Right hindlimb (tissue), 1 donor: Measurements from ENCODE around the gene LCK.
A peak's percentile ranks its signal among the peaks of the same experiment; 100 is the strongest.
"Not testable (repeated sequence)": the region's sequence is repeated elsewhere in the genome, so short reads cannot be mapped to it uniquely, and the experiment has no call there.

Experiments used
- DNase-seq: peaks from one replicate; pipeline ENCODE4 v3.0.0-alpha.2; 2018

The LCK gene

DNA sequence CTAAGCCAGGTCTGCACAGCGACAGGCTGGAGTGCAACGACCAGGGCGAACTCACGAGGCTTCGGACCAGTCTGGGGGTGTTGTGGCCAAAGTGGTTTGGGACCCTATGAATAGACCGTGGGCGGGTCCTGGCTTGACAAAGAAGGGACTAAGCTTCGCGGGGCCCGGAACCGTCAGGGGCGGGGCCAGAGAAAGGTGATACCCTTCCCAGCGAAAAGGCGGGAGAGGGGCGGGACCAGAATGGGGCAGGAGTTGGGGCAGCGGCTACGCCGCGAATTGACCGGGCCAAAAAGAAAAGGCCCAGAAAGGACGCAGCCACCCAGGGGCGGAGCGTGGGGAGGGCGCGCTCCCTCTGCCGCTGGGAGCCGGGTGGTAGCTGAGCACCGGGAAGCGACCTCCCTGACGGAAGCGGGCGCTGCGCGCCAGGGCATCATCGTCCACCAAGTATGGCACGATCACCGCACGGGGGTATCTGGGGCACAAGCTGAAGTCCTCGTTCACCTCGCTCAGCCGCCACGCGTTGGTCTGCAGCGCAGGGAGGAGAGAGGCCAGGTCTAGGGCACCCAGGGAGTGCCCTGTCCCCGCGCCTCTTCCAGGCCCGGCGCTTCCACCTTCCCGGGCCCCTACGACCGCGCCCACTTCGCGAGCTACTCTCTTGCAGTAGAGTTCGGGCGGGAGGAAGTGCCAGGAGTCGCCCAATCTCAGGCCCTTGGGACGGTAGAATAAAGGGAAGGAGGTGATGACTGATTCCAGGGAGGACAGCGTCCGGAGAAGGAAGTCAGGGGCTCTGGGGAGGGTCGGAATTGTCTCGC lies 10.7 kb upstream of the LCK start:
- peak; percentile 77 for DNase-seq

DNA sequence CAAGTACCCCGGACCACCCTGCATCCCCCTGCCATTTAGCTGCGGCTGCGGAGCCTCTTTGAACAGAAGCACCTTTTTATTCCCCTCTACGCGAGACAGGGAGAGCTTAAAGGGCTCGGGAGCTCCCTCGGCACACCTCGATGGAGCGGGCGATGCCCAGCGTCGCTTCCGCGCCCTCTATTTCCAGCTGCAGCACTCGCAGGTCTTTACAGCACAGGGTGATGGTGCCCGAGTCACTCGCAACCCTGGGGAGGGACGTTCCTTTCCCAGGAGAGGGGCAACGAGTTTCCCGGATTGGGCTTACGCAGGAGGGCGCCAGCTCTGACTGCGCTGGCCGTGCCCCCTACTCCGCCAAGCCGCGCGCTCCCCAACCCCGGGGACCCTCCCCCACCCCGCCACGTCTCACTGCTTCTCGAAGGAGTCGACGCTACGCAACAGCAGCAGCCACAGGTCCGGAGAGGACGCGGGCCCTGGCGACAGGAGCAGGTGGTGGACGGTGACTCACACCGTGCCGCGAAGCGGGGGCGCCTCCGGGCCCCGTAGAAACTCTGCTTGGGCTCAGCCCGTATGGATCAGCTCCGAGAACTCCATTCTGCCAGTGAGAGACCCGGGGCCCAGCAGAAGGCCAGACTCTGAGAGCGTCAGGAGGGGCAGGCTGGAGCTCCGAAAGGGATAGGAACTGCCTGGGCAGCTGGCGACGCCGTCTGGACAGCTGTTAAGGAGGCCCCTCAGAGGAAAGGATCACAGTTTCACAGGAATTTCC lies 9.9 kb upstream of the LCK start:
- peak; percentile 82 for DNase-seq

DNA sequence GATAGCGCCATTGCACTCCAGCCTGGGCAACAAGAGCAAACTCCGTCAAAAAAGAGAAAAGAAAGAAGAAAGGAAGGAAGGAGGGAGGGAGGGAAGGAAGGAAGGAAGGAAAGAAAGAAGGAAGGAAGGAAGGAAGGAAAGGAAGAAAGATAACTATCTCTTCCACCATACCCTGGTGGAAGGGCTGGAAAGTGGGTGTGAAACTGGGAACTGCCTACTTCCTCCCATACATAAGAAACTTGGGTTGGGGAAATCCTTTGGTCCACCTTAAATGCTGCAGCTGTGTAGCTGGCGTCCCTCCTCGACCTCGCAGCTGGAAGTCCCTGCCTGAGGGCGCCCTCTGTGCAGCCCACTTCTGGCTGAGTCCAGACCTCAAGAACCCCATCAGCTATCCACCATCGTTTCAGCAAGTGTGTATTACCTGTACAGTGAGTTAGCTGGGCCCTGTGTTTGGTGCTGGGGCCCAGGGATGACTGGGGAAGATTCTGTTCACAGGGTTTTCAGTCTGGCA lies 8.7 kb upstream of the LCK start:
- DNase-seq = peak; percentile 66

DNA sequence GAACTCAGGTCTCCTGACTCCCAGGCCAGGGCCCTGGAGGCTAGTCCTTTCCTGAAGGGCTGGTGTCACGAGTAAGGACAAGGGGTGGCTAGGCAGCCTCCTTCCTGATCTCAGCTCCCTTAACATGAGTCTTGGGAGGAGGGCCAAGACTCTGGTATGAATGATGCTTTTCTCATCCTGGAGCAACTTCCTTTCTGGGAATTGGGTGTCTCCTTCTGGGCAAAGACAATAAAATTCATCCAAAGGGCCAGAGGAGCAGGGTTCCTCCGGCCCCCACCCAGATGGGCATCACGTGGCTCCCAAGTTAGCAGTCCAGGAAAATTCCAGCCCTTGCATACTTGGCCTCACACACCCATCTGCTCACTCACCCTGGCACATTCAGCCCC lies 4.2 kb upstream of the LCK start, which contains the start of gene FAM167B:
TSS of gene FAM167B (plus strand) at position 335 of the 386 bp plus-strand sequence. CDS start 200 bp downstream, outside the sequence.
- DNase-seq = peak; percentile 46

DNA sequence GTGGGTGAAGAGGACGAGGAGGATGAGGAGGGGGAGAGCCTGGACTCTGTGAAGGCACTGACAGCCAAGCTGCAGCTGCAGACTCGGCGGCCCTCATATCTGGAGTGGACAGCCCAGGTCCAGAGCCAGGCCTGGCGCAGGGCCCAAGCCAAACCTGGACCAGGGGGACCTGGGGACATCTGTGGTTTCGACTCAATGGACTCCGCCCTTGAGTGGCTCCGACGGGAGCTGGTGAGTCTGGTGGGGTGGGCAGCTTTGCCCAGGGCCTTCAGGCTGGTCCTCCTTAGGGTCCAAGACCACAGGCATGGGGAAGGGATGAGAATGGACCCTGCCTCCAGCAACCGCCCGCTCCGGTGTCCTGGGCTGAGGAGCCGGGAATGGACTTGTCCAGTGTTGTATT lies 3.6 kb upstream of the LCK start:
- no peak for DNase-seq

DNA sequence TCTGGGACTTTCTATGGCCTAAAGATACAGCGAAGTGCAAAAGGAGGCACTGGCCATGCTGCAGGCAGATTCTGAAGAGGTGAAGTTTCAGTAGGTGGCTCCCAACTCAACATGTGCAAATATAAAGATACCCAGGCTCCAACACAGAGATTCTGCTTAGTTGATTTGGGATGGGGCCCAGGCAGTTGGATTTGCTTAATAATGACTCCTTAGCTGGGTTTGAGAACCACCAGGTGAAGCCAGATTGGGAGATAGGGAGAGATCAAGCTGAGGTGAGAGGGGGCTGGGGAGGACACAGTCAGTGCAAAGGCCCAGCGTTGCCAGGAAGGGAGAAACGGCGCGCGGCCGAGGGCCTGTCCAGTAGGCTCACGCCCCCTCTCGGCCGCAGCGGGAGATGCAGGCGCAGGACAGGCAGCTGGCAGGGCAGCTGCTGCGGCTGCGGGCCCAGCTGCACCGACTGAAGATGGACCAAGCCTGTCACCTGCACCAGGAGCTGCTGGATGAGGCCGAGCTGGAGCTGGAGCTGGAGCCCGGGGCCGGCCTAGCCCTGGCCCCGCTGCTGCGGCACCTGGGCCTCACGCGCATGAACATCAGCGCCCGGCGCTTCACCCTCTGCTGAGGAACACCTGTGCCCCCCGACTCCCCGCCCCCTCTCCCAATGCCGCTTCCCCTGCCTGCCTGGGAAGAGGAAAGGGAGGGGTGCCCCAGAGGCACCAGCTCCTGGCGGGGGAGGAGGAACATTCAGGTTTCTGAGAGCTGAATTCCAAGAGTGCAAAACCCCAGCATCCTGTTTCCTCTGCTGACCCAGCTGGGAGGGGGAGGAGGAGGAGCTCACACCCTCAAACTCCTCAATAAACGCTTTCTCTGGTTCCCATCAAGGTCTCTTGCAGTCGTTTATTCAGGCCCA lies 2.8 kb upstream of the LCK start:
- peak; percentile 80 for DNase-seq

DNA sequence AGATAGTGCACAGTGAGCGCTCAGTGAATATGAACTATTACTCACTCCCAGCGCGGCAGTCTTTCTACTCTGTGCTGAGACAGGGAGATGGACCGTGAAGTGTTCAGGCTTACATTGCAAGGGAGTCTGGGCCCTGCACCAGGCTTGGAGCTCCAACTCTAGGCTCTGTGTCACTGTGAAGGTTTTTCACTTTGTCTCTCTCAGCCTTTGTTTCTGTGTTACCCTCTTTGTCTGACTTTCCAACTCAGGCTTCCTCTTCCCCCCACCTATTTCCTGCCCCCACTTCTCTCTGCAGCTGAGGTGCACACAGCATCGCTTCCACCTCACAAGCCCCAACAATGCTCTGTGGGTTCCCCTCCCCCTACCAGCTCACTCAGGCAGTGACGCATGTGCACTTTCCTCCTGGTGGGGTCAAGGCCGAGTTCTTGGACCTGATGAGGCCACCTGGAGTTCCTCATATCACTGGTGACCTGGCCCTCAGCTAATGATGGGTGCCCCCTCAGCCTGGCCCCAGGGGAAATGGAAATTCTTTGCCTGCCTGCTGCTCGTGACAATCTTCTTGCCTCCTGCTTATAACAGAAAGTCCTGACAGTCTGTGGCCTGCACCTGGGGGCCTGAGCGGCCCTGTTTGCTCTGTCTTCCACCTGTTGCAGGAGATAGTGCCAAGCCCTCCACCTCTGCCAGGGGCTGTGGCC lies 1.1 kb upstream of the LCK start:
- no peak for DNase-seq

DNA sequence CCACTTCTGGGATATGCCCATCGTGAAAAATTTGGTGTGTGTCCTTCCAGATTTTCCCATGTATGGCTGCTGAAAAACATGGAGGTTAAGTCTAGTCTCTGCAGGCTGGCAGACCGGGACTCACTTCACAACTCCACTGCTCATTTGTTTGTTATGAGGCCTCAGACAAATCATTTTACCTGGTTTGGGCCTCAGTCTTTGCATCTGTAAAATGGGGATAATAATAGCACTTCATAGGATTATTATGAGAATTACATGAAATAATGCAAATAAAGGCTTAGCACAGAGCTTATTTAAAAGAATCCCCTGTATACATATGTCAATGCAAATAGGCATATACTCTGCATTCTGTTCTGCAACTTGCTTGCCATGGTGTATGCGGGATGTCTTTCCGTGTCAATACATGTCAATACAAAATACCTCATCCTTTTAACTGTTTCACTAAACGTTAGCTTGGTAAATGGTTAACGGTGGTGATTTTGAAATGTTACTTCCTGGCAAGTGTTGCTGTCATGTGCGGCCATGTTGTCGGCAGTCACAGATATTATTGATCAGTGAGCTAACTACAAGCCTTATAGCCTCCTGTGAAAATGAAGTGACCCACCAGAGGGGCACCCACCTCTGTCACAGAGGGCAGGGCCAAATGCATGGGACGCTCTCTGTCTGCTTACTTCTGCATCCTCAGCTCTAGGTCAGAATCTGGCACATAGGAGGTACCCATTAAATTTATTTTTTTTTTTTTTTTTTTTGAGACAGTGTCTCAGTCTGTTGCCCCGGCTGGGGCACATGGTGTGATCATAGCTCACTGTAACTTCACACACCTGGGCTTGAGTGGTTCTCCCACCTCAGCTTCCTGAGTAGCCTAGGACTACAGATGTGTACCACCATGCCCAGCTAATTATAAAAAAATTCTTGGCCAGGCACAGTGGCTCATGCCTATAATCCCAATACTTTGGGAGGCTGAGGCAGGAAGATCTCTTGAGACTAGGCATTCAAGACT lies 4.3 kb downstream of the LCK start:
- DNase-seq = no peak

DNA sequence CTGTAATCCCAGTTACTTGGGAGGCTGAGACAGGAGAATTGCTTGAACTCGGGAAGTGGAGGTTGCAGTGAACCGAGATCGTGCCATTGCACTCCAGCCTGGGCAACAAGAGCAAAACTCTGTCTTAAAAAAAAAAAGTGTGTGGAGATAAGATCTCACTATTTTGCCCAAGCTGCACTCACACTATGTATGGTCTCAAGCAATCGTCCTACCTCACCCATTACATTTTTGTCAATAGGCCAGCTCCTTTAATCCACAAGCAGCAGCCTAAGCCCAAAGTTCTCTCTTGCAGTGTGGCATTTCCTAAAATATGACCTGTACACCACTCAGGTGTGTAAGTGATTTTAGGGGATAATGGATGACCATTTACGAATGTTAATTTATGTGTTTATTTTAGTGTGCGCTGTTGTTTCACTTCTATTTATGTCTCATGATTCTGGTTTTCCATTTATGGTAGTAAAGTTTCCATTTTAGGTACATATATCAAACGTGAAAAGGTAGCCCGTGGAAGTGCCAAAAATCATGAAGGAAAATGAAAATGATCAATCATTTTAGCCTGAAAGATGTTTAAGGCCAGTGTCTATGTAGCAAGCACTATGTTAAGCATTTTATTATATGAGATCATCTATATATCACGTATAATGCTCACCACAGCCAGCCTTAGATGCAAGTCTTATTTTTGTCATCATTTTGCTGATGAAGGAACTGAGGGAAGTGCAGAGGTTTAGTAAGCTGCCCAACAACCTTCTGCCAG lies 5.6 kb downstream of the LCK start:
- no peak for DNase-seq

DNA sequence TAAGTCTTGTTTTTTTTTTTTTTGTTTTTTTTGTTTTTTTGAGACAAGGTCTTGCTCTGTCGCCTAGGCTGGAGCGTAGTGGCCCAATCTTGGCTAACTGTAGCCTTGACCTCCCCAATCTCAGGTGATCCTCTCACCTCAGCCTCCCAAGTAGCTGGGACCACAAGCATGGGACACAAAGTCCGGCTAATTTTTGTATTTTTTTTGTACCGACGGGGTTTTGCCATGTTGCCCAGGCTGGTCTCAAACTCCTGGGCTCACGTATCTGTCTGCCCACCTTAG lies 6.1 kb downstream of the LCK start:
- no peak for DNase-seq

DNA sequence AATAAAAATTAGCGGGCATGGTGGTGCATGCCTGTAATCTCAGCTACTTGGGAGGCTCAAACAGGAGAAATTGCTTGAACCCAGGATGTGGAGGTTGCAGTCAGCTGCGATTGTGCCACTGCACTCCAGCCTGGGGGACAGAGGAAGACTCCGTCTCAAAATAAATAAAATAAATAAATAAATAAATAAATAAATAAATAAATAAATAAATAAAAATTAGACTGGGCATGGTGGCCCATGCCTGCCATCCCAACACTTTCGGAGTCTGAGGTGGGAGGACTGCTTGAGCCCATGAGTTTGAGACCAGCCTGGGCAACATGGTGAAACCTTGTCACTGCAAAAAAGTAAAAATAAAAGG lies 12.2 kb downstream of the LCK start:
- DNase-seq = not testable (repeated sequence)

DNA sequence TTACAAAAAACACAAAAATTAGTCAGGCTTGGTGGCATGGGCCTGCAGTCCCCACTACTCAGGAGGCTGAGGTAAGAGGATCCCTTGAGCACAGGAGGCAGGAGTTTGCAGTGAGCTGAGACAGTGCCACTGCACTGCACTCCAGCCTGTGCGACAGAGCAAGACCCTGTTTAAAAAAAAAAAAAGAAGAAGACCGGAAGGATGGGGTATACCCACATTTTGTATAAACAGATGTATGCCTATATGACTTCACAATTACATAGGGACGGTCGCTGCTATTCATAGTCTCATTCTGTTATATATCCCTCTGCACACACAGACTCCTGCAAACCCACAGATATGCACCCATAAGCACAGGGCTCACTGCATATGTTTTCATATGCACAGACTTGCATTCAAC lies 12.7 kb downstream of the LCK start:
- no peak for DNase-seq

DNA sequence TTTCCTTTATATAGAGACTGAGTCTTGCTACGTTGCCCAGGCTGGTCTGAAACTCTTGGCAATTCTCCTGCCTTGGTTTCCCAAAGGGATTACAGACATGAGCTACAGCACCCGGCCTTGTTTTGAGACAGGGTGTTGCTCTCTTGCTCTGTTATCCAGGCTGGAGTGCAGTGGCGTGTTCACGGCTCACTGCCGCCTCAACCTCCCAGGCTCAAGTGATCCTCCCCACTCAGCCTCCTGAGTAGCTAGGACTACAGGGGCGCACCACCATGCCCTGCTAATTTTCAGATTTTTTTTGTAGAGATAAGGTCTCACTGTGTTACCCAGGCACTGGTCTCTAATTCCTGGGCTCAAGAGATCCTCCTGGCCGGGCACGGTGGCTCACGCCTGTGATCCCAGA lies 14.8 kb downstream of the LCK start:
- DNase-seq = no peak

DNA sequence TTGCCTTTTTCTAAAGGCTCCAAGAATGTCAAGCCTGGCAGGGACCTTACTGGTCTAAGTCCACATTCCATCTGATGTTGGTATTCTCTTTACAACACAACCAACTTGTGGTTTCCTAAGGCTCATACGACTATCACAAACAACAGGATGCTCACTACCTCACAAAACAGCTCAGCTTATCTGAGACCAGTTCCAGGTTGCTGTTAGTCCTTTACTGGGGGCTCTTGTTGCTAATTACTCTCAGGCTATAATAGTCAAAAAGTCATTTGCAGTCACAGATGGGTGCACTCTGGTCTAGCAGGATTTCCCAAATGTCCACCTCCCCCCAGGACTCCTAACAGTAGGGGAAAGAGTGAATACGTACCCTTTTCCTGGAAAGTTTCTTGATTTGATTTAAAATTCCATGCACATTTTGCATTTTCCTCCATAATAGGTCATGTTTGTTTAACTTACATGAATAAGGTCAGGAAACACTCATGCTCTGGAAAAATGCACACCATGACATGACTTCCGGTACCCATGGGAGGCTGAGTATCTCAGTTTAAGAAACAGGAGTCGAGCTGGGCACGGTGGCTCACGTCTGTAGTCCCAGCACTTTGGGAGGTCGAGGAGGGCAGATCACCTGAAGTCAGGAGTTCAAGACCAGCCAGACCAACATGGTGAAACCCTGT lies 16.0 kb downstream of the LCK start:
- no peak for DNase-seq

DNA sequence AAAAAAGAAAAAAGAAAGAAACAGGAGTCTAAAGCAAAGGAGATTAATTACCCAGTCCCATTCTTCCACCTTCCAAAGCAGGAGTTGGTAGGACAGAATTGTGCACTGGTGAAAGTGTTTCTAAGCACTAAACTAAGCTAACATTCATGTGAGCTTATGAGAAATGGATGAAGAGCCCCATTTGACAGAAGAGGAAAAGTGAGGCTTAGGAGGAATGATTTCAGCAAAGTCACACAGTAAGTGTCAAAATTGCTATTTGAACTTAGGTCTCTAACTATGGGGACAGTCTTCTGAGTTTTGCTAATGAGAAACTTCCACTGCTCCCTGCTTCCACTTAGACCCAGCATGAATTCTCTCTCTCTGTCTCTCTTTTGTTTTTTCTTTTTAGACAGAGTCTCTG lies 18.7 kb downstream of the LCK start:
- DNase-seq = no peak

DNA sequence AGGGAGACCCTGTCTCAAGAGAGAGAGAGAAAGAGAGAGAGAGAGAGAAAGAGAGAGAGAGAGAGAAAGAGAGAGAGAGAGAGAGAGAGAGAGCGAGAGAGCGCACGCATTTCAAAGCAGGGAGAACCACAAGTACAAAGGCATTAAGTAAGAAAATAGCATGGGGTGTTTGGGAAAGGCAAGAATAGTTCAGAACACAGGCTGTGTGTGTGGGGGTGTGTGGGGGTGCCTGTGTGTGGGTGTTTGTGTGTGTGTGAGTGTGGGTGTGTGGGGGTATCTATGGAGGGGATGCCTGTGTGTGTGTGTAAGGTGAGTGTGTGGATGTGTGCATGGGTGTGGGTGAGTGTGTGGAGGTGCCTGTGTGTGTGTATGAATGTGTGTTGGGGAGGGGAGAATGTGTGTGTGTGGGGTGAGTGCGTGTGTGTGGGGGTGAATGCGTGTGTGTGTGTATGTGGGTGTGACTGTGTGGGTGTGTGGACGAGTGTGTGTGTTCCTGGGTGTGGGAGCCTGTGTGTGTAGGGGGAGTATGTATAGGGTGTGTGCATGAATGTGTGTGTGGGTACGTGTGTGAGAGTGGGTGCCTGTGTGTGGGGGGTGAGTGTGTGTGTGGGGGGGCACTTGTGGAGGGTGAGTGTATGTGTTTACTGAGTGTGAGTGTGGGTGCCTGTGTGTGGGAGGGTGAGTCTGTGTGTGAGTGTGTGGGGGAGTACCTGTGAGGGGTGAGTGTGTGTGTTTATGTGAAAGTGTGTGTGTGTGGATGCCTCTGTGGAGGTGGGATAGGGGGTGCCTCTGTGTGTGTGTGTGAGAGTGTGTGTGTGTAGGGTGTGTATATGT lies 21.7 kb downstream of the LCK start:
- DNase-seq = no peak

DNA sequence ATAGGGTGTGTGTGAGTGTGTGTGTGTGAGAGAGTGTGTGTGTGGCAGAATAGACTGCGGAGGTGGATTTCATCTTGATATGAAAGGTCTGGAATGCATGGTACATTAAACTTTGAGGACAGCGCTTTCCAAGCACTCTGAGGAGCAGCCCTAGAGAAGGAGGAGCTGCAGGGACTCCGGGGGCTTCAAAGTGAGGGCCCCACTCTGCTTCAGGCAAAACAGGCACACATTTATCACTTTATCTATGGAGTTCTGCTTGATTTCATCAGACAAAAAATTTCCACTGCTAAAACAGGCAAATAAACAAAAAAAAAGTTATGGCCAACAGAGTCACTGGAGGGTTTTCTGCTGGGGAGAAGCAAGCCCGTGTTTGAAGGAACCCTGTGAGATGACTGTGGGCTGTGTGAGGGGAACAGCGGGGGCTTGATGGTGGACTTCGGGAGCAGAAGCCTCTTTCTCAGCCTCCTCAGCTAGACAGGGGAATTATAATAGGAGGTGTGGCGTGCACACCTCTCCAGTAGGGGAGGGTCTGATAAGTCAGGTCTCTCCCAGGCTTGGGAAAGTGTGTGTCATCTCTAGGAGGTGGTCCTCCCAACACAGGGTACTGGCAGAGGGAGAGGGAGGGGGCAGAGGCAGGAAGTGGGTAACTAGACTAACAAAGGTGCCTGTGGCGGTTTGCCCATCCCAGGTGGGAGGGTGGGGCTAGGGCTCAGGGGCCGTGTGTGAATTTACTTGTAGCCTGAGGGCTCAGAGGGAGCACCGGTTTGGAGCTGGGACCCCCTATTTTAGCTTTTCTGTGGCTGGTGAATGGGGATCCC lies 22.5 kb downstream of the LCK start:
- DNase-seq = no peak
